Smooth muscle cell (in vitro differentiated cells): ENCODE data around the gene PPP1R14D. TPM values are rescaled to one million over a fixed set of nuclear protein-coding genes. Genes with fewer than 3 reads are reported as not detected.
A peak's percentile ranks its signal among the peaks of the same experiment; 100 is the strongest.

ENCODE experiments used
- DNase-seq: peaks from one replicate; lab custom pipeline; 2025; ENCODE audit not compliant: unreplicated experiment; lab: John Stamatoyannopoulos, UW
- H2AFZ ChIP-seq: fragments of 200-600 bp; sonication (generic); 2 replicates; pipeline ENCODE4 v1.6.0; 2016; ENCODE audit warnings: antibody characterized with exemption, low read depth, mild to moderate bottlenecking
- H3F3A ChIP-seq: fragments of 200-600 bp; sonication (generic); 2 replicates; pipeline ENCODE4 v1.6.0; 2017; ENCODE audit warnings: antibody characterized with exemption, low read depth
- H3K27ac ChIP-seq: fragments of 200-600 bp; sonication (generic); 2 replicates; pipeline ENCODE4 v1.5.1; 2016; ENCODE audit warnings: low read depth, mild to moderate bottlenecking
- H3K27me3 ChIP-seq: fragments of 200-600 bp; sonication (generic); 2 replicates; pipeline ENCODE4 v1.6.1; 2016; ENCODE audit warnings: low read depth, mild to moderate bottlenecking
- H3K36me3 ChIP-seq: fragments of 200-600 bp; sonication (generic); 2 replicates; pipeline ENCODE4 v1.5.1; 2016; ENCODE audit warnings: low read depth
- H3K4me1 ChIP-seq: fragments of 200-600 bp; sonication (generic); 2 replicates; pipeline ENCODE4 v1.5.1; 2016; ENCODE audit warnings: low read depth
- H3K4me2 ChIP-seq: fragments of 200-600 bp; sonication (generic); 2 replicates; pipeline ENCODE4 v1.6.0; 2016; ENCODE audit warnings: mild to moderate bottlenecking
- H3K4me3 ChIP-seq: fragments of 200-600 bp; sonication (generic); 2 replicates; pipeline ENCODE4 v1.5.1; 2016; ENCODE audit warnings: mild to moderate bottlenecking
- H3K79me2 ChIP-seq: fragments of 200-600 bp; sonication (generic); 2 replicates; pipeline ENCODE4 v1.6.0; 2016; ENCODE audit warnings: low read depth, mild to moderate bottlenecking
- H3K9ac ChIP-seq: fragments of 200-600 bp; sonication (generic); 2 replicates; pipeline ENCODE4 v1.6.0; 2016; ENCODE audit warnings: low read depth
- H3K9me3 ChIP-seq: fragments of 200-600 bp; sonication (generic); replicated peaks from 2 replicates; pipeline ENCODE4 v1.5.1; 2016; ENCODE audit warnings: low read depth
- H4K20me1 ChIP-seq: fragments of 200-600 bp; sonication (generic); 2 replicates; pipeline ENCODE4 v1.6.0; 2016; ENCODE audit warnings: low read depth
- CTCF ChIP-seq: fragments of 200-600 bp; sonication (generic); IDR thresholded peaks from 2 replicates; pipeline ENCODE4 v1.5.1; 2017; ENCODE audit warnings: borderline replicate concordance, mild to moderate bottlenecking, antibody characterized with exemption; ENCODE audit not compliant: insufficient read depth, poor library complexity, severe bottlenecking
- whole genome bisulfite sequencing: methylation state at CpG from one replicate; pipeline ENCODE4 v1.1.7; 2016; ENCODE audit warnings: low lambda C conversion rate; 5-methylcytosine and 5-hydroxymethylcytosine counted together
- polyA plus RNA-seq: library from polyadenylated mRNA; unstranded; fragments of >200 nt; fragmentation: Nextera tagmentation; extraction: Ambion mirVana; gene quantifications from 2 replicates; pipeline ENCODE4 v1.2.1, GENCODE V29; 2016
- total RNA-seq: library from RNA; depleted of rRNA; stranded (reverse); fragments of >200 nt; gene quantifications from 2 replicates; pipeline ENCODE4 v1.2.3, GENCODE V29; 2014

PPP1R14D gene
- total and polyA plus RNA-seq, 2 experiments from 2014 or later = not detected

DNA sequence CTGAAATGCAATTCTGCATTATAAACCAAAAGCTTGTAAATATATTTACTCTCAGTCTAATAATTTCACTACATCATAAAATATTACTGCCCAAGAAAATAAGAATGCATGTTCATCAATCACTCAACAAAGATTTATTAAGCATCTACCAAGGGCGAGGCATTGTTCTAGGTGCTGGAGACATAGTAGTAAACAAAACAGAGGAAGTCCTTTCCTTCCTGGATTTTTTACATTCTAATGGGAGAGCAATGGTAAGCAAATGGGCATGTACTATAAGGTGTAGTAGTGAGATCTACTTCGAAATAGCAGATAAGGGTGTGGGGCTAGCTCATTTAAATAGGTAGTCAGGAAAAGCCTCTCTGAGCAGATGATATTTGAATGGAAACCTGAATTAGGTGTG, 32.5 kb downstream of the PPP1R14D start:
- Histone ChIP-seq H3K4me3 (no peak overlapping the region), H3K27me3 (no peaks in the 10 kb centered on the region), H3K4me2 (no peak overlapping the region), H3F3A (peaks cover 8% of the 10 kb centered on the region), H3K4me1 (peaks cover 3% of the 10 kb centered on the region), H3K9ac (no peak overlapping the region), H2AFZ (no peak overlapping the region), H3K9me3 (no peaks in the 10 kb centered on the region), H3K27ac (no peak overlapping the region), H4K20me1 (peaks cover 53% of the 10 kb centered on the region), H3K79me2 (peaks cover 27% of the 10 kb centered on the region), H3K36me3 (no peaks in the 10 kb centered on the region)
- DNase-seq = no peak
- no peak for TF ChIP-seq CTCF
- 81% methylated on average over 2 of the region's 2 CpGs for WGBS

DNA sequence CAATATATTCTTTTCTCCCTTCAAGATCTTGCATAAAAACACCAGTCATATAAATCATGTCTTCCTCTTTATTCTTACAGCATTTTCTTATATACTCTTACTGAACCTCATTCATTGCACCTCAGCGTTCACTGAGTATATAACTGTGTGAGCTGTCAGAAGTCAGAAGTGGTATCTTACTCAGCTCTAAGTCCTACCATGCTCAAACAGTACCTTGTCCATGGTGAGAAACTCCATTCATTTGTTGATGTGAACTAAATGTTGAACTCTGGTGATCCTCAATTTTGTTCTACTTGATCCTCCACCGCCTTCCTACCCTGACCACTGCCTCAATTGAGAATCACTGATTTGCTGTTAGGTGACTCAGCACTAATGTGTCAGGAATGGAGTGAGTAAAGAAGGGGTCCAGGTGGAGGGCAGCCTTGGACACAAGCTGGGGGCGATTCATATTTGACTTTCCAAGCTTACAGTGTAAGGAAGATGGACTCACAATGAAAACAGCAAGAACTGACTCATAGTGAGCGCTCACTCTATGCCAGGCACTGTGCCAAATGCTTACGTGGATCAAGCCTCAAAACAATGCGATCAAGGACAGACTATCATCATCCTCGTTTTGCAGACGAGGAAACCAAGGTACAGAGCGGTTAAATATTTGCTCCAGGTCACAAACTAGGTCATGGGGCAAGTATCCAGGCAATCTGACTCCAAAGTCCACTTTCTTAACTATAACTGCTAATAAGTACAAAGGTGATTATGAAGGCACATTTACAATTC, 35.1 kb downstream of the PPP1R14D start:
- Histone ChIP-seq H3K9ac (no peak overlapping the region), H3K79me2 (peaks cover 36% of the 10 kb centered on the region), H2AFZ (no peak overlapping the region)

DNA sequence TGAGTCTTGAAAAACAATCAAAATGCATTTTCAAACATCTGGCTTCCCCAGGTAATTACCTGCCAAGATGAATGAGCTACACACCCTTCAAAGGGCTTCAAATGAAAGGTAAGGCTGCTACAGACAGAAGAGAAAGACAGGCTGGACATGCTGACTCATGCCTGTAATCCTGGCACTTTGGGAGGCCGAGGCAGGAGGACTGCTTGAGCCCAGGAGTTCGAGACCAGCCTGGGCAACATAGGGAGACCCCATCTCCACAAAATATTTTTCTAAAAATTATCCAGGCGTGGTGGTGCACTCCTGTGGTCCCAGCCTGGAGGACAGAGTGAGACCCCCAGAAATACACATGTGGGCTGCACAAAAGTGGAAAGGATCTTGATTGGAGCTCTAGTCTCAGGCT, 36.1 kb downstream of the PPP1R14D start:
- H3F3A ChIP-seq = no peaks in the 10 kb centered on the region
- H3K79me2 ChIP-seq = peaks cover 36% of the 10 kb centered on the region
- no peaks in the 10 kb centered on the region for H3K36me3 ChIP-seq
- peaks cover 51% of the 10 kb centered on the region for H4K20me1 ChIP-seq
- DNase-seq = no peak
- H2AFZ ChIP-seq = no peak overlapping the region
- no peak overlapping the region for H3K9ac ChIP-seq
- peaks cover 7% of the 10 kb centered on the region for H3K4me1 ChIP-seq
- no peaks in the 10 kb centered on the region for H3K27me3 ChIP-seq
- no peak overlapping the region for H3K4me2 ChIP-seq
- H3K4me3 ChIP-seq = no peak overlapping the region
- 91% methylated on average over 3 of the region's 3 CpGs for WGBS
- no peaks in the 10 kb centered on the region for H3K9me3 ChIP-seq
- no peak for TF ChIP-seq CTCF
- H3K27ac ChIP-seq = no peak overlapping the region

More for the DNA sequence above, 35.1 kb downstream of the PPP1R14D start:
- DNase-seq = no peak
- H3K9me3 ChIP-seq = no peaks in the 10 kb centered on the region
- TF ChIP-seq CTCF = no peak
- 89% methylated on average over 9 of the region's 9 CpGs for WGBS
- H3K27me3 ChIP-seq = no peaks in the 10 kb centered on the region
- no peaks in the 10 kb centered on the region for H3K36me3 ChIP-seq
- no peak overlapping the region for H3K4me2 ChIP-seq
- peaks cover 2% of the 10 kb centered on the region for H3K4me1 ChIP-seq
- H3K27ac ChIP-seq = no peak overlapping the region
- no peak overlapping the region for H3K4me3 ChIP-seq
- H3F3A ChIP-seq = no peaks in the 10 kb centered on the region
- H4K20me1 ChIP-seq = peaks cover 53% of the 10 kb centered on the region

DNA sequence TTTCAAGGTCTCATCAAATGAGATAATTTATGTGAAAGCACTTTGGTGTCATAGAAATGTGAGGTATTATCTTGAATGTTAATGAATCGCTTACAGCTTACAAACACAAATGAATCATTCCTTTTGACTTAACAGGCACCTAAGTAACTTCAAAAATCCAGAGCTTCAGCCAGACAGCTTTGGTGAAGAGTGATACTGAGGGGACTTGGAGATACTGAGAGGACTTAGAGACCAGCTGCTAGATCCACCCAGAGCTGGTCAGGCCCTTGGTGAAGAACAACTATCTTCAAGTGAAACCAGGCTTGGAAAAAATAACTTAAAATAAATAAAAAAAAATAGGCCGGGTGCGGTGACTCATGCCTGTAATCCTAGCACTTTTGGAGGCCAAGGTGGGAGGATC, 37.8 kb downstream of the PPP1R14D start:
- no peaks in the 10 kb centered on the region for H3K27me3 ChIP-seq
- no peak overlapping the region for H3K4me3 ChIP-seq
- H2AFZ ChIP-seq = no peak overlapping the region
- no peak overlapping the region for H3K4me2 ChIP-seq
- no peaks in the 10 kb centered on the region for H3K9me3 ChIP-seq
- no peaks in the 10 kb centered on the region for H3K36me3 ChIP-seq
- no peak for TF ChIP-seq CTCF
- H3K27ac ChIP-seq = peak overlapping the region; percentile 31
- H3F3A ChIP-seq = no peaks in the 10 kb centered on the region
- H3K79me2 ChIP-seq = peaks cover 34% of the 10 kb centered on the region
- no peak for DNase-seq
- no peak overlapping the region for H3K9ac ChIP-seq
- H3K4me1 ChIP-seq = peaks cover 12% of the 10 kb centered on the region
- 79% methylated on average over 3 of the region's 3 CpGs for WGBS
- H4K20me1 ChIP-seq = peaks cover 53% of the 10 kb centered on the region
